Neural progenitor cell (in vitro differentiated cells): ENCODE measurements around the gene TIRAP. TPM values are rescaled to one million over a fixed set of nuclear protein-coding genes. Genes with fewer than 3 reads are reported as not detected.
A peak's percentile ranks its signal among the peaks of the same experiment; 100 is the strongest.
"Not testable (repeated sequence)": the region's sequence is repeated elsewhere in the genome, so short reads cannot be mapped to it uniquely, and the experiment has no call there.

Experiments used
- DNase-seq: peaks from one replicate; pipeline ENCODE4 v3.0.0-alpha.2; 2016; ENCODE audit warnings: low spot score
- H2AFZ ChIP-seq: fragments of 200-600 bp; sonication (generic); replicated peaks from 2 replicates; pipeline ENCODE4 v1.6.1; 2016; ENCODE audit warnings: antibody characterized with exemption
- H3F3A ChIP-seq: fragments of 200-600 bp; sonication (generic); 2 replicates; pipeline ENCODE4 v1.6.1; 2016; ENCODE audit warnings: antibody characterized with exemption, low read depth
- H3K27ac ChIP-seq: fragments of 200-600 bp; sonication (generic); 2 replicates; pipeline ENCODE4 v1.5.1; 2016; ENCODE audit warnings: mild to moderate bottlenecking
- H3K27me3 ChIP-seq: fragments of 200-600 bp; sonication (generic); 2 replicates; pipeline ENCODE4 v1.6.1; 2016; ENCODE audit warnings: mild to moderate bottlenecking, moderate library complexity
- H3K36me3 ChIP-seq: fragments of 200-600 bp; sonication (generic); 2 replicates; pipeline ENCODE4 v1.5.1; 2016
- H3K4me1 ChIP-seq: fragments of 200-600 bp; sonication (generic); 2 replicates; pipeline ENCODE4 v1.6.1; 2016; ENCODE audit warnings: mixed run types
- H3K4me2 ChIP-seq: fragments of 200-600 bp; sonication (generic); 2 replicates; pipeline ENCODE4 v1.6.1; 2016
- H3K4me3 ChIP-seq: fragments of 200-600 bp; sonication (generic); 2 replicates; pipeline ENCODE4 v1.5.1; 2016
- H3K79me2 ChIP-seq: fragments of 200-600 bp; sonication (generic); 2 replicates; pipeline ENCODE4 v1.6.1; 2016; ENCODE audit warnings: low read depth
- H3K9ac ChIP-seq: fragments of 200-600 bp; sonication (generic); 2 replicates; pipeline ENCODE4 v1.6.1; 2016
- H3K9me3 ChIP-seq: fragments of 200-600 bp; sonication (generic); 2 replicates; pipeline ENCODE4 v1.5.1; 2016; ENCODE audit warnings: low read depth
- H4K20me1 ChIP-seq: fragments of 200-600 bp; sonication (generic); 2 replicates; pipeline ENCODE4 v1.6.1; 2016; ENCODE audit warnings: low read depth
- H3K27ac Mint-ChIP-seq: 3 replicates; pipeline ENCODE4 v1.8.0; 2021; ENCODE audit warnings: mixed read lengths
- H3K27me3 Mint-ChIP-seq: 2 replicates; pipeline ENCODE4 v1.8.0; 2022; ENCODE audit warnings: low read depth, mild to moderate bottlenecking, inconsistent platforms, moderate library complexity, mixed read lengths; ENCODE audit not compliant: insufficient read depth
- H3K36me3 Mint-ChIP-seq: 3 replicates; pipeline ENCODE4 v1.8.0; 2021; ENCODE audit warnings: mixed read lengths
- H3K4me1 Mint-ChIP-seq: 3 replicates; pipeline ENCODE4 v1.8.0; 2021; ENCODE audit warnings: mixed read lengths
- H3K4me3 Mint-ChIP-seq: 3 replicates; pipeline ENCODE4 v1.8.0; 2021; ENCODE audit warnings: mild to moderate bottlenecking, moderate library complexity, mixed read lengths
- H3K9me3 Mint-ChIP-seq: 3 replicates; pipeline ENCODE4 v1.8.0; 2020; ENCODE audit warnings: mixed read lengths
- CTCF ChIP-seq: fragments of 200-600 bp; sonication (generic); IDR thresholded peaks from 2 replicates; pipeline ENCODE4 v1.5.1; 2017; ENCODE audit warnings: antibody characterized with exemption, mild to moderate bottlenecking
- EZH2 ChIP-seq: fragments of 200-600 bp; sonication (generic); IDR thresholded peaks from 2 replicates; pipeline ENCODE4 v1.6.1; 2017; ENCODE audit warnings: antibody characterized with exemption, mild to moderate bottlenecking, moderate library complexity
- EZH2phosphoT487 ChIP-seq: fragments of 200-600 bp; sonication (generic); IDR thresholded peaks from 2 replicates; pipeline ENCODE4 v1.6.1; 2017; ENCODE audit warnings: antibody characterized with exemption
- total RNA-seq: library from RNA; depleted of rRNA; stranded (reverse); fragments of >200 nt; gene quantifications from 2 replicates; pipeline ENCODE4 v1.2.3, GENCODE V29; 2015; ENCODE audit warnings: low replicate concordance

TIRAP gene
- total RNA-seq, 1 donor from 2014 or later, result 5.3 TPM

GRCh38 chr11:126308271-126308671, 25.4 kb downstream of the TIRAP start:
- H3K4me3 Mint-ChIP-seq, result no peak overlapping the region

GRCh38 chr11:126308771-126309170, 25.9 kb downstream of the TIRAP start:
- not testable (repeated sequence) for H3K27me3 Mint-ChIP-seq, H3K36me3 ChIP-seq, H3K27ac ChIP-seq, H3K4me3 Mint-ChIP-seq, H3K4me1 ChIP-seq, H3K27ac Mint-ChIP-seq, H3K9me3 ChIP-seq, H2AFZ ChIP-seq, H3K36me3 Mint-ChIP-seq, H3K4me3 ChIP-seq, H4K20me1 ChIP-seq, H3K9me3 Mint-ChIP-seq, H3K4me2 ChIP-seq, DNase-seq, H3K9ac ChIP-seq, H3F3A ChIP-seq, H3K79me2 ChIP-seq, H3K27me3 ChIP-seq
- H3K4me1 Mint-ChIP-seq, result peaks cover 15% of the 10 kb centered on the region

More at GRCh38 chr11:126308271-126308671, 25.4 kb downstream of the TIRAP start:
- TF ChIP-seq EZH2phosphoT487 (no peak), CTCF (no peak), EZH2 (no peak)
- Histone ChIP-seq H4K20me1 (no peaks in the 10 kb centered on the region), H3K36me3 (no peaks in the 10 kb centered on the region), H3K4me2 (no peak overlapping the region), H3K4me1 (peaks cover 4% of the 10 kb centered on the region), H3F3A (no peaks in the 10 kb centered on the region), H3K9ac (no peak overlapping the region), H3K9me3 (no peaks in the 10 kb centered on the region), H3K79me2 (peaks cover 14% of the 10 kb centered on the region), H3K27ac (no peak overlapping the region), H3K4me3 (no peak overlapping the region), H3K27me3 (no peaks in the 10 kb centered on the region), H2AFZ (no peak overlapping the region)
- no peak for DNase-seq
- Mint-ChIP-seq H3K9me3 (peaks cover 2% of the 10 kb centered on the region), H3K27me3 (peaks cover 4% of the 10 kb centered on the region), H3K27ac (peak overlapping the region; percentile 16), H3K4me1 (peaks cover 19% of the 10 kb centered on the region), H3K36me3 (peaks cover 9% of the 10 kb centered on the region)

- Histone ChIP-seq H2AFZ (no peak overlapping the region), H3K36me3 (no peaks in the 10 kb centered on the region), H4K20me1 (no peaks in the 10 kb centered on the region), H3K4me2 (no peak overlapping the region), H3K79me2 (no peaks in the 10 kb centered on the region), H3K27me3 (no peaks in the 10 kb centered on the region), H3K4me3 (no peak overlapping the region), H3F3A (no peaks in the 10 kb centered on the region), H3K9ac (no peak overlapping the region), H3K4me1 (no peaks in the 10 kb centered on the region), H3K9me3 (no peaks in the 10 kb centered on the region), H3K27ac (no peak overlapping the region)
- H3K27ac Mint-ChIP-seq, result no peak overlapping the region
- H3K36me3 Mint-ChIP-seq, result peaks cover 6% of the 10 kb centered on the region
- peaks cover 9% of the 10 kb centered on the region for H3K4me1 Mint-ChIP-seq
- TF ChIP-seq EZH2phosphoT487 (no peak), CTCF (peak; percentile 85)
- H3K27me3 Mint-ChIP-seq, result peaks cover 4% of the 10 kb centered on the region
- DNase-seq, result peak; percentile 88
- H3K4me3 Mint-ChIP-seq, result no peak overlapping the region
- peaks cover 2% of the 10 kb centered on the region for H3K9me3 Mint-ChIP-seq
Measured at GRCh38 chr11:126310200-126310991, 27.5 kb downstream of the TIRAP start.

GRCh38 chr11:126310992-126311310, 28.1 kb downstream of the TIRAP start:
- Mint-ChIP-seq H3K4me1 (peaks cover 5% of the 10 kb centered on the region), H3K9me3 (no peaks in the 10 kb centered on the region), H3K4me3 (no peak overlapping the region), H3K27me3 (peaks cover 2% of the 10 kb centered on the region), H3K36me3 (peaks cover 5% of the 10 kb centered on the region), H3K27ac (no peak overlapping the region)
- no peak overlapping the region for H3K4me2 ChIP-seq
- no peaks in the 10 kb centered on the region for H3K79me2 ChIP-seq
- H2AFZ ChIP-seq, result no peak overlapping the region
- no peaks in the 10 kb centered on the region for H3K9me3 ChIP-seq
- no peak overlapping the region for H3K4me3 ChIP-seq
- no peak overlapping the region for H3K9ac ChIP-seq
- no peaks in the 10 kb centered on the region for H3K27me3 ChIP-seq
- no peaks in the 10 kb centered on the region for H4K20me1 ChIP-seq
- TF ChIP-seq CTCF, result no peak
- TF ChIP-seq EZH2phosphoT487, result no peak
- TF ChIP-seq EZH2, result no peak
- no peak for DNase-seq
- H3K36me3 ChIP-seq, result no peaks in the 10 kb centered on the region
- H3F3A ChIP-seq, result no peaks in the 10 kb centered on the region
- no peak overlapping the region for H3K27ac ChIP-seq
- H3K4me1 ChIP-seq, result no peaks in the 10 kb centered on the region
